Liver (tissue), 9 donors: ENCODE measurements around the gene RMI1. TPM values are rescaled to one million over a fixed set of nuclear protein-coding genes. Genes with fewer than 3 reads are reported as not detected.

Source experiments
- DNase-seq: peaks from one replicate; pipeline ENCODE4 v3.0.0-alpha.2; 2017; ENCODE audit warnings: low spot score
- H3K27ac ChIP-seq, 2 donors: one replicate each; pipeline ENCODE4 v1.7.0; 2013; ENCODE audit warnings: inconsistent platforms in 2 of 2, low read length in 2 of 2, control low read depth in 1 of 2, low read depth in 1 of 2, mild to moderate bottlenecking in 1 of 2
- H3K27me3 ChIP-seq, 4 donors: one replicate each; pipeline versions ENCODE4 v1.6.1 to v1.7.0; 2013; ENCODE audit warnings: low read length in 3 of 4, inconsistent platforms in 1 of 4, mild to moderate bottlenecking in 1 of 4, moderate library complexity in 1 of 4; ENCODE audit not compliant: control insufficient read depth in 4 of 4, insufficient read depth in 4 of 4
- H3K36me3 ChIP-seq, 4 donors: one replicate each; pipeline versions ENCODE4 v1.6.1 to v1.7.0; 2013; ENCODE audit warnings: low read length in 3 of 4, mild to moderate bottlenecking in 3 of 4, low read depth in 1 of 4, moderate library complexity in 1 of 4; ENCODE audit not compliant: control insufficient read depth in 4 of 4, insufficient read depth in 3 of 4
- H3K4me1 ChIP-seq, 4 donors: one replicate each; pipeline versions ENCODE4 v1.6.1 to v1.7.0; 2013; ENCODE audit warnings: low read length in 3 of 4, mild to moderate bottlenecking in 3 of 4, moderate library complexity in 1 of 4; ENCODE audit not compliant: control insufficient read depth in 4 of 4, insufficient read depth in 4 of 4
- H3K4me3 ChIP-seq, 3 donors: one replicate each; pipeline versions ENCODE4 v1.6.1 to v1.7.0; 2013; ENCODE audit warnings: low read length in 3 of 3, control low read depth in 1 of 3, low read depth in 1 of 3, mild to moderate bottlenecking in 1 of 3
- H3K9ac ChIP-seq, 2 donors: one replicate each; pipeline ENCODE4 v1.7.0; 2013; ENCODE audit warnings: low read length in 2 of 2, mild to moderate bottlenecking in 2 of 2, moderate library complexity in 2 of 2, control low read depth in 1 of 2, low read depth in 1 of 2
- H3K9me3 ChIP-seq, 4 donors: one replicate each; pipeline versions ENCODE4 v1.6.1 to v1.7.0; 2013; ENCODE audit warnings: low read length in 3 of 4; ENCODE audit not compliant: control insufficient read depth in 4 of 4
- EGR1 ChIP-seq, 2 donors: IDR thresholded peaks; 2 replicates each; pipeline ENCODE4 v1.6.1; 2016 to 2018; ENCODE audit warnings: antibody characterized with exemption in 2 of 2, low read depth in 2 of 2
- FOXA1 ChIP-seq: IDR thresholded peaks from 2 replicates; pipeline ENCODE4 v1.6.1; 2016; ENCODE audit warnings: antibody characterized with exemption
- FOXA2 ChIP-seq: IDR thresholded peaks from 2 replicates; pipeline ENCODE4 v1.6.1; 2016; ENCODE audit warnings: antibody characterized with exemption
- GABPA ChIP-seq, 2 donors: IDR thresholded peaks in 1 of 2; conservative IDR thresholded peaks in 1 of 2; 2 replicates each; pipeline ENCODE4 v1.6.1; 2016; ENCODE audit warnings: antibody characterized with exemption in 2 of 2, mild to moderate bottlenecking in 1 of 2, moderate library complexity in 1 of 2
- HNF4G ChIP-seq: IDR thresholded peaks from 2 replicates; pipeline ENCODE4 v1.6.1; 2016; ENCODE audit warnings: antibody characterized with exemption
- MAX ChIP-seq: IDR thresholded peaks from 2 replicates; pipeline ENCODE4 v1.6.1; 2016; ENCODE audit warnings: antibody characterized with exemption
- NR2F2 ChIP-seq: IDR thresholded peaks from 2 replicates; pipeline ENCODE4 v1.6.1; 2016; ENCODE audit warnings: antibody characterized with exemption
- RAD21 ChIP-seq, 2 donors: IDR thresholded peaks; 2 replicates each; pipeline ENCODE4 v1.6.1; 2016; ENCODE audit warnings: antibody characterized with exemption in 2 of 2, mild to moderate bottlenecking in 2 of 2
- REST ChIP-seq: IDR thresholded peaks from 2 replicates; pipeline ENCODE4 v1.6.1; 2016; ENCODE audit warnings: antibody characterized with exemption, mild to moderate bottlenecking
- RXRA ChIP-seq, 2 donors: IDR thresholded peaks; 2 replicates each; pipeline ENCODE4 v1.6.1; 2017 to 2018; ENCODE audit warnings: antibody characterized with exemption in 2 of 2, mild to moderate bottlenecking in 1 of 2
- SP1 ChIP-seq: IDR thresholded peaks from 2 replicates; pipeline ENCODE4 v1.6.1; 2018; ENCODE audit warnings: antibody characterized with exemption, mild to moderate bottlenecking
- TAF1 ChIP-seq: conservative IDR thresholded peaks from 2 replicates; pipeline ENCODE4 v1.6.1; 2016; ENCODE audit warnings: antibody characterized with exemption, mild to moderate bottlenecking
- WGBS: extraction: QIAGEN DNeasy Blood & Tissue Kit; methylation state at CpG from one replicate; pipeline ENCODE4 v1.1.7; 2013; 5-methylcytosine and 5-hydroxymethylcytosine counted together
- polyA plus RNA-seq, 2 donors: library from polyadenylated mRNA; stranded (reverse) in 1 of 2; unstranded in 1 of 2; fragments of 200-250 nt in 1 of 2; fragments of >200 nt in 1 of 2; fragmentation: Nextera tagmentation in 1 of 2; extraction: Ambion mirVana in 1 of 2; gene quantifications; one replicate each; pipeline versions ENCODE4 v1.2.1 to v1.2.3, GENCODE V29; 2013 to 2015
- total RNA-seq, 2 donors: library from RNA; depleted of rRNA; stranded (reverse); fragments of >200 nt; gene quantifications; one replicate each; pipeline ENCODE4 v1.2.3, GENCODE V29; 2014
- TF ChIP-seq, protein P1 (sequence below): IDR thresholded peaks from 2 replicates; pipeline ENCODE4 v1.6.1; 2016; ENCODE audit warnings: antibody characterized with exemption
- donor health status: healthy.
- donor health status: healthy.
- donor health status: healthy.
- donor health status: healthy.
- donor health status: healthy.

RMI1 gene
- total and polyA plus RNA-seq, 4 donors = 2.0 to 10.4 (median 4.0) TPM

DNA sequence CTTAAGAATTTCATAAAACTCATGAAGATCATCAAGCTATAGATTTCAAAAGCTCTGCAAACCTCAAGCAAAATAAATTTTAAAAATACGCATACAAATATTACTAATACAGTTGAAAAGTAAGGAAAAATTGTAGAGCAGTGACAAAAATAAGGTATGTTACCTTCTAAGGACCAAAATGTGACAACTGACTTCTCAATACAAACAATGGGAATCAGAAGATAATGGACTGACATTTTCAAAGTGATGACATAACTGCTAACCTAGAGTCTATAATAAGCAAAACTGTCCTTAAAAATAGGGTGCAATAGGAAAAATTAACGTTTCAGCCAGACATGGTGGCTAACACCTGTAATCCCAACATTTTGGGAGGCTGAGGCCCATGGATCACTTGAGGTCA is 27.1 kb downstream of the RMI1 start (continued):
- TF ChIP-seq SP1 (no peak), GABPA (IDR thresholded peaks at IDR 0.05 in 1 of 2, conservative IDR thresholded peaks at IDR 0.05 in 1 of 2) (no peak), RAD21 (IDR thresholded peaks at IDR 0.05) (no peak)

DNA sequence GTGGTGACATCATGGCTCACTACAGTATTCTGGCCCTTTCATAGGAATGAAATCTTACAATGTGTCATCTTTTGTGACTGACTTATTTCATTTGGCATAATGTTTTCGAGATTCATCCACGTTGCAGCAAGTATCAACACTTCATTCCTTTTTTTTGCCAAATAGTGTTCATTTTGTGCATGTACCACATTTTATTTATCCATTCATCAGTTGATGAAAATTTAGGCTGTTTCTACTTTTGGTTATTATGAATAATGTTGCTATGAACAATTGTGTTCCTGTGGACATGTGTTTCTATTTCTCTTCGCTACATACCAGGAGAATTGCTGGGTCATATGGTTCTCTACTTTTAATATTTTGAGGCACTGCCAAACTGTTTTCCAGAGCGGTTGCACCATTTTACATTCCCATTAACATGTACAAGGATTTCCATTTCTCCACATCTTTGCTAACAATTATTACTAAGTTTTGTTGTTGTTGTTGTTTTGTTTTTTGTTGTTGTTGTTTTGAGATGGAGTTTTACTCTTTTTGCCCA is 43.5 kb downstream of the RMI1 start:
- H3K9me3 ChIP-seq = no peaks in the 10 kb centered on the region
- no peaks in the 10 kb centered on the region for H3K4me1 ChIP-seq
- no peaks in the 10 kb centered on the region for H3K36me3 ChIP-seq
- H3K9ac ChIP-seq = no peak overlapping the region
- H3K27me3 ChIP-seq = no peaks in the 10 kb centered on the region
- no peak for DNase-seq
- 94% methylated on average over 4 of the region's 4 CpGs for WGBS
- no peak overlapping the region for H3K27ac ChIP-seq
- TF ChIP-seq RAD21 (IDR thresholded peaks at IDR 0.05) (no peak), FOXA2 (no peak), HNF4G (no peak), TAF1 (no peak), EGR1 (IDR thresholded peaks at IDR 0.05; ENCODE audit: low read depth in 2 of 2) (no peak), REST (no peak), FOXA1 (no peak), GABPA (IDR thresholded peaks at IDR 0.05 in 1 of 2, conservative IDR thresholded peaks at IDR 0.05 in 1 of 2) (no peak), MAX (no peak), RXRA (IDR thresholded peaks at IDR 0.05) (no peak)
- TF ChIP-seq, protein P1, sequence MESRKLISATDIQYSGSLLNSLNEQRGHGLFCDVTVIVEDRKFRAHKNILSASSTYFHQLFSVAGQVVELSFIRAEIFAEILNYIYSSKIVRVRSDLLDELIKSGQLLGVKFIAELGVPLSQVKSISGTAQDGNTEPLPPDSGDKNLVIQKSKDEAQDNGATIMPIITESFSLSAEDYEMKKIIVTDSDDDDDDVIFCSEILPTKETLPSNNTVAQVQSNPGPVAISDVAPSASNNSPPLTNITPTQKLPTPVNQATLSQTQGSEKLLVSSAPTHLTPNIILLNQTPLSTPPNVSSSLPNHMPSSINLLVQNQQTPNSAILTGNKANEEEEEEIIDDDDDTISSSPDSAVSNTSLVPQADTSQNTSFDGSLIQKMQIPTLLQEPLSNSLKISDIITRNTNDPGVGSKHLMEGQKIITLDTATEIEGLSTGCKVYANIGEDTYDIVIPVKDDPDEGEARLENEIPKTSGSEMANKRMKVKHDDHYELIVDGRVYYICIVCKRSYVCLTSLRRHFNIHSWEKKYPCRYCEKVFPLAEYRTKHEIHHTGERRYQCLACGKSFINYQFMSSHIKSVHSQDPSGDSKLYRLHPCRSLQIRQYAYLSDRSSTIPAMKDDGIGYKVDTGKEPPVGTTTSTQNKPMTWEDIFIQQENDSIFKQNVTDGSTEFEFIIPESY = no peak
- H3K4me3 ChIP-seq = no peak overlapping the region

DNA sequence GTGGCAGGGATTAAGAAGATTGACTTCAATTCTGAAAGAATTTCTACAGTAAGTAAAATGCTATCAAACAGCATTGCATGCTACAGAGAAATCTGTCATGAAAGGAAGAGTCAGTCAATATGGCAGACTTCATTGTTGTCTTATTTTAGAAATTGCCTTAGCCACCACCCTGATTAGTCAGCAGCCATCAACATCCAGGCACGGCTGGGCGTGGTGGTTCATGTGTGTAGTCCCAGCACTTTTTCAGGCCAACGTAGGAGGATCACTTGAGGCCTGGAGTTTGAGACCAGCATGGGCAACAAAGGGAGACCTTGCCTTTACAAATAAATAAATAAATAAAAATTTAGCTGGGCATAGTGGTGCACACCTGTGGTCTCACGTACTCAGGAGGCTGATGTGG is 46.6 kb downstream of the RMI1 start:
- DNase-seq = no peak
- WGBS = 92% methylated on average over 4 of the region's 4 CpGs
- no peak for TF ChIP-seq HNF4G
- no peak for TF ChIP-seq NR2F2

More for the DNA sequence above, 46.6 kb downstream of the RMI1 start:
- Histone ChIP-seq H3K9ac (no peak overlapping the region), H3K4me3 (no peak overlapping the region), H3K27me3 (no peaks in the 10 kb centered on the region), H3K27ac (no peak overlapping the region), H3K36me3 (no peaks in the 10 kb centered on the region), H3K4me1 (no peaks in the 10 kb centered on the region), H3K9me3 (no peaks in the 10 kb centered on the region)
